Fibroblast of upper back skin (primary cell): ENCODE results near the gene RASSF8.
"Not testable (repeated sequence)": the region's sequence is repeated elsewhere in the genome, so short reads cannot be mapped to it uniquely, and the experiment has no call there.

ENCODE experiments used
- DNase-seq: peaks from one replicate; pipeline ENCODE4 v3.0.0-alpha.2; 2013

Gene RASSF8

GRCh38 chr12:26030371-26030770, 71.9 kb downstream of the RASSF8 start:
- DNase-seq = no peak

- no peak for DNase-seq
Measured at GRCh38 chr12:26031318-26031717, 72.8 kb downstream of the RASSF8 start.

GRCh38 chr12:26031827-26032226, 73.3 kb downstream of the RASSF8 start:
- DNase-seq = no peak

- DNase-seq = no peak
Measured at GRCh38 chr12:26032290-26032689, 73.8 kb downstream of the RASSF8 start.

GRCh38 chr12:26032719-26033241, 74.3 kb downstream of the RASSF8 start:
- DNase-seq = peak; percentile 96

- DNase-seq = peak; percentile 89
Measured at GRCh38 chr12:26034371-26035142, 76.1 kb downstream of the RASSF8 start.

GRCh38 chr12:26036877-26037276, 78.4 kb downstream of the RASSF8 start:
- DNase-seq = no peak

GRCh38 chr12:26037615-26038220, 79.2 kb downstream of the RASSF8 start:
- no peak for DNase-seq

- DNase-seq = no peak
Measured at GRCh38 chr12:26042645-26043044, 84.2 kb downstream of the RASSF8 start.

- DNase-seq = peak; percentile 31
Measured at GRCh38 chr12:26043135-26044006, 84.9 kb downstream of the RASSF8 start.

- DNase-seq = peak; percentile 35
Measured at GRCh38 chr12:26044007-26044394, 85.5 kb downstream of the RASSF8 start.

GRCh38 chr12:26044592-26044991, 86.1 kb downstream of the RASSF8 start:
- DNase-seq = no peak

GRCh38 chr12:26046203-26046602, 87.7 kb downstream of the RASSF8 start:
- no peak for DNase-seq

- no peak for DNase-seq
Measured at GRCh38 chr12:26046906-26047305, 88.4 kb downstream of the RASSF8 start.

- no peak for DNase-seq
Measured at GRCh38 chr12:26047401-26048226, 89.1 kb downstream of the RASSF8 start.

GRCh38 chr12:26052652-26053051, 94.2 kb downstream of the RASSF8 start:
- DNase-seq = no peak

- DNase-seq = no peak
Measured at GRCh38 chr12:26054383-26054782, 95.9 kb downstream of the RASSF8 start.

- DNase-seq = no peak
Measured at GRCh38 chr12:26055087-26055486, 96.6 kb downstream of the RASSF8 start.

- DNase-seq = no peak
Measured at GRCh38 chr12:26056335-26056734, 97.9 kb downstream of the RASSF8 start.

GRCh38 chr12:26057271-26057670, 98.8 kb downstream of the RASSF8 start:
- not testable (repeated sequence) for DNase-seq

GRCh38 chr12:26058308-26058707, 99.8 kb downstream of the RASSF8 start:
- DNase-seq = no peak

GRCh38 chr12:26058818-26059217, 100.3 kb downstream of the RASSF8 start:
- DNase-seq = peak; percentile 52
